HG02840 (cell line): Measurements from ENCODE around the gene FAM120A.

Source experiments
- ATAC-seq: cut with Tn5 transposase; IDR thresholded peaks from one replicate; pipeline ENCODE4 v1.9.1; 2021; ENCODE audit warnings: mild to moderate bottlenecking, moderate library complexity, moderate number of reproducible peaks; ENCODE audit not compliant: unreplicated experiment, low FRiP score

FAM120A gene

DNA sequence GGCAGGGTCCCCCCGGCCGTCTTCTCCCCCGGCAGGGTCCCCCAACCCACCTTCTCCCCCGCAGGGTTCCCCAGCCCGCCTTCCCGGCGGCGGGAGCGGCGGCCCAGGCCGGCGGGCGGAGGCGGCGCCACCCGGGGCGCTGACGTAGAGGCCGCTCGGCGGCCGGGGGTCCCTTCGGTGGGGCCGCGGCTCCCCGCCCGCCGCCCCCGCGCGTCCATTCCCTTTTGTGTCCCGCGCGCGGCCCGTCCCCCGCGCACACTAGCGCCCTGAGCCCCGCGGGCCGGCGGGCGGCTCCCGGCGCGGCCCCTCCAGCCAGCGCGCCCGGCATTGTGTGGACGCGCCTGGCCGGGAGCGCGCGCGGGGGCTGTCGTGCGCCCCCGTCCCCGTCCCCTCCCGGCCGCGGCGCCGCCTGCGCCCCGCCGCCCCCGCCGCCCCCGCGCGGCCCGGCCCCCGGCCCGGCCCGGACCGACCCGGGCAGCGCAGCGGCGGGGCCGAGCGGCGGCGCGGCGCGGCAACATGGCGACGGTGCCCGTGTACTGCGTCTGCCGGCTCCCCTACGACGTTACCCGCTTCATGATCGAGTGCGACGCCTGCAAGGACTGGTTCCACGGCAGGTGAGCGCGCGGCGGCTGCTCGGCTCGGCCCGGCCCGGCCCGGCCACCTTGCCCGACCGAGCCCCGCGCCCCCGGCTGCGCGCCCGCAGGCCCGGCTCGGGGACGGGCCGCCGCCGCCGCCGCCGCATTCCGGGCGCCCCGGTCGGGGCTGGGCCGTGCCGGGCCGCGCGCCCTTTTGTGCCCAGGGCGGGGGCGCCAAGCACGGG lies 125.0 kb downstream of the FAM120A start, which contains the start of gene PHF2:
Gene PHF2 (plus strand): TSS at position 327 of the 820 bp plus-strand sequence. CDS start 190 bp downstream, at position 517.
- peak; percentile 41 for ATAC-seq

DNA sequence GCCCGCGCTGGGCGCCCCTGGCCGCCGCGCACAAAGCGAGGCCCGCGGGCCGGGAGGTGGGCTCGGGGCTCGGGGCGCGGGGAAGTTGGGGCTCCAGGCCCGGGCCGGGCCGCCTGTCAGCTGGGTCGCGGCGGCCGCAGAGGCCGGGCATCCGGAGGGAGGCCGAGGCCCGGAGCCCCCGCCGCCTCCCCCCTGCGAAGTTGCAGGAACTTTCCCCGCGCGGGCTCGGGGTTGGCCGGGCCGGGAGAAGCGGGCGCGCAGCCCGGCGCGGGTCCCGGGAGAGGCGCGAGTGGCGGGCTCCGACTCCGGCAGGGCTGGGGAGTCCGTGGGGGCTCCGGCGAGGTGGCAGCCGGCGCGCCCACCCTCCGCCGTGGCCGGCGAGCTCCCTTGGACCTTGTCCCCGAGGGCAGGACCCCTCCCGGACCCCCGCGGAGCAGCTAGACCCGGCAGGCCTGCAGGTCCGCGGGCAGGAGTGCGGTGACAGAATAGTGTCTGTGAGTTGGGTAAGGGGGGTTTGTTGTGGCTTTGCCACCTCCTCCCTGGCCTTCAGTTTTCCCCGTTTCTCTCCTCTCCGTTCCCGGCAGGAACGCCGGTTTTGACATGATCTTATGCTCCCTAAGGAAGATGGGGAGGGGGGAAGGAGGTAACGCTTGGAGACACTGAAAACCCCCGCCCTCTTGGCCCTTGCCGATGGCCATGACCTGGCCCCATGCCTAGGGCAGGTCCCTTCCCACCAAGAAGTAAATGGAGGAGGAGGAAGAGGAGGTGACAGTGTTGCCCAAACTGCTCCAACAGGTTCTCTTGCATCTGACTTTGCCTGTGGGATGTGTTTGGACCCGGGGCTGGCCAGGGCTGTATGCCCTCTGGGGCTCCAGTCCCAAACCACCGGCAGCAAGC lies 125.8 kb downstream of the FAM120A start:
- ATAC-seq = no peak

DNA sequence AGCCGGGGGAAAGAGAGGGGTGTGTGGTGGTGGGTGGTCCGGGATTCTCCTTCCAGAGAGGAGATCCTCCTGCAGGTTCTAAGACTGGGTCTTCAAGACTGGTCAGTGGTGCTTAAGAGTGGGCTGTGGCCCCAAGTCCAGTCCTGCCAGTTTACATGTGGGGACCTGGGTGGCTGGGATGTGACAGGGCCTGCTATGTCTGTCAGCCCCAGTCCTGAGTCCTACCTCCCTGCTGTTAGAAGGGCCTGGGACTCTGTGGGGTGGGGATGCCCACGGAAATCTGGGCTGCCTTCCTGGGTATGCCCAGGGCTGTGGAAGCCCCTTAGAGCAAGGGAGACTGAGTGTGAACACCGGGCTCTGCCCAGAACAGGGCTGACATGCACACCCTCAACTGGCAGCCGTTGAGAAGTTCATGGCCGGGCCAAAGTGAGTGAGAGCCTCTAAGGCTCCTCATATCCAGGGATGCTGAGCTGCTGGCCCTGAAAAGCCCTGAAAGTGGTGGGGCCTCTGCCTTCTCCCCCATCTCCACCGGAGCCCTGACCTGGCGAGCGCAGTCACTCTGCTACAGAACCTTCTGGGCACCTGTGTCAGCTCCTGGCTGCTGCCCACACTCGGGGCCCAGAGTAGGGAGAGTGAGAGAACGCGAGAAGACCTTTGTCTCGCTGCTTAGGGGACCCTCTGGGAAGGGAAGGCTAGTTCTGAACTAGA lies 126.6 kb downstream of the FAM120A start:
- no peak for ATAC-seq

DNA sequence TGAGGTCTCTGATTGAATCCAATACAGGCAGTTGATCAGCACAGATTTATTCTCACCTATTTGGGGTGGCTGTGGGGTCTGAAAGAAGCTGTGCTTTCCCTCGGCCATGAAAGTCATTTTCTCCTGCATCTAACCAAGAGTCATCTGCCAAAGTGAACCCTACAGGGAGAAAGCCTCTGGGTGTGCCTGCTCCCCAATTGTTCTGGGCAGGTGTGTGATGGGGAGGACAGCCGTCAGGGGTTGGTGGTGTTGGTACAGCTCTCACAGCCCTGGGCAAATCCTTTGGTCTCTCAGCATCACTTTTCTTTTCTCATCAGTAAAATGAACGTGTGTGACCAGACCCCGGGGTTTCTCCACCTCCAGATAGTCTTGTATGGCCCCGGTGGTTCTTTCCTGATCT lies 127.4 kb downstream of the FAM120A start:
- no peak for ATAC-seq

DNA sequence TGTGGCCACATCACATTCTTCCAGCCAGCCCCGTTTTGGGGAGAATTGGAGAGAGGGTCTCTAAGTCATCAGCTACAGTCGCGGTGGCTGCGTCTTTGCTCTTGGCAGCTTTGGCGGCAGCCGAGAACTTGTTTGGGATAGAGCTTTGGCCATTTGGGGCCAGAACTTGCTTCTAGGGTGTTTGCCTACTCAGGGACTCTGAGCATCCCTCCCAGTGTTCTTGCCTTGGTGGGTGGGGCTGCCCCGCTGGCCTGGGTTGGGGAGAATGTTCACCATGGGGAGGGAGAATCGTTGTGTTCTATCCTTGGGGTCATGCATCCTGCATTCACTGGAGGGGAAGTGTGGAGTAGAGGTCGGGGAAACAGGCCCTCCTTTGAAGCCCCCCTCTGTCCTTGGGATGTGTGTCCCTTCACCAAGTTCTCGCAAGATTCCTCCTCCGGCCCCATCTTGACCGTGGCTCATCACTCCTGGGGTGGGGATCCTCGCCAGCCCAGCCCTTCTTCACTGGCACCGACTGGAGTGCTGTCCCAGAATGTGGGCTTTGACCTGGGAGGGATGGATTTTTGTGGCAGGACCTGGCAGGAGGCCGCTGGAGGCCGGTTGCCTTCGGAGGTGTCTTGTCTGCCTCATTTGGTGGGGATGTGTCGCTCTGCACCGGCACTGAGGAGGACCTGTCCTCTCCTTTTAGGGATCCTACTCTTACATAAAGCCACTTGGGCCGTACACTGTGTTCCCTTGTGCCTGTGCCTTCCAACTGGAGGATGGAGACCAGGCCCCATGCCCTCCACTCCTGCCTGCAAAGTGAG lies 128.4 kb downstream of the FAM120A start:
- no peak for ATAC-seq

DNA sequence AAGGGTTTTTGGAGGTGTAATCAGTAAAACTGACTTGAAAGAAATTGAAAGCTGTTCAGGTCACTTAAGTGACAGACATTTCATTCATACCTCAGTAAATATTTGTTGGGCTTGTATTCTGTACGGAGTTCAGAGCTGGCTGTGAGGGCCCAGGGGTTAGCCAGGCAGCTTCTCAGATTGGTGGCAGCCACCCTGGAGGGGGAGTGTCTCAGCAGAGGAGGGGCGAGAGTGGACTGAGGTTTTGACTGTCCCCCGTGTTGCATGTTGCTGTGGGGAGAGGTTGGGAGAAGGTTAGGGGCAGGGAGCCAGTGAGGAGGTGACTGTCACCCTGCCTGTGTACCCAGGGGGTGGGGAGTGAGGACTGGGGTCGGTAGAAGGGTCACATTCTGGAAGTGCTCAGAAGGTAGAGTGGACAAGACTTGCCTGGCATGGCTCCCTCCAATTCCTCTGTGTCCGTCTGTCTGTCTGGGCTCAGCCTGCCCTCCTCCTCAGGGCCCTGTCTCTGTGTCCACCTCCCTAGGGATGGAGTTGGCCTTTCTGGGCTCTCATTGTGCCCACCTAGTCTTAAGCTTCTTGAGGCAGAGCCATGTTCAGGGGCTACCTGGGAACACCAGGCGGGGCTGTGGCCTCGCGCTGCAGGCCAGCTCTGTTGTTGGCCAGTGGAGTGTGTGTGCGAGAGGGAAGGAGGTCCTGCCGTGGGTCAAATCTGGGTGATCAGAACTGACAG lies 129.3 kb downstream of the FAM120A start:
- no peak for ATAC-seq

DNA sequence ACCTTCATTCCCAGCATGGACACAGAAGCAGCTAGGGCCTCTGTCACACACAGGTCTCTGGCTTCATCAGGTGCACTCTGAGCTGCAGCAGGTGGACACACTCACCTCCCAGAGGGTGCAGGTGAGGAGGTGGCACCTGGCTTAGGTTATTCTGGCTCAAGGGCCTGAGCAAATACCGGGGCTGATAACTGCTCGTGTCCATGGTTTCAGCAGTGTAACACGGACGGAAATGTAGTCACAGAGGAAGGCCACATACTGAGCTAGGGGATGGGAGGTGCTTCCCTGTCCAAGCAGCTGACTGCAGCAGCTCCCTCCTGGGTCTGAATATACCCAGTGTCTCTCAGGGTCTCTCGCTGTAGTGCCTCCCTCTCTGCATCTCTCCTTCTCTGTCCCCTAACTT lies 130.6 kb downstream of the FAM120A start:
- ATAC-seq = no peak

DNA sequence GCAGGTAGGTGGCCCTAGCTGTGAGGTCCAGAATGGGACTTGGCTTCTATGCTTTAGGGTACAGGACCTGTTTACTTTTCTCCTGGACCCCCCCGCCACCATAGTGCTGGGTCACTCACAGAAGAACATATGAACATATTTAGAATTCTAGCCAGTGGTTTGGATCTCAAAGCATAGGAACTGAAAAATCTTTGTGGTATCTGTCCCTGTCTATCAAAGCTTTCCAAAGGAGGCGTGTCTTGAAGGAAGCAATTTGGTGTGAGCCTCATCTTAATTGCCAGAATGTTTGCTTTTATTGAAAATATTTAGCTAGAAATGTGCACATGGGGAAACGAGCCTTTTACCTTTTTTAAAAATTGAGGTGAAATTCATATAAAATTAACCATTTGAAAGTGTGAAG lies 131.1 kb downstream of the FAM120A start:
- no peak for ATAC-seq

DNA sequence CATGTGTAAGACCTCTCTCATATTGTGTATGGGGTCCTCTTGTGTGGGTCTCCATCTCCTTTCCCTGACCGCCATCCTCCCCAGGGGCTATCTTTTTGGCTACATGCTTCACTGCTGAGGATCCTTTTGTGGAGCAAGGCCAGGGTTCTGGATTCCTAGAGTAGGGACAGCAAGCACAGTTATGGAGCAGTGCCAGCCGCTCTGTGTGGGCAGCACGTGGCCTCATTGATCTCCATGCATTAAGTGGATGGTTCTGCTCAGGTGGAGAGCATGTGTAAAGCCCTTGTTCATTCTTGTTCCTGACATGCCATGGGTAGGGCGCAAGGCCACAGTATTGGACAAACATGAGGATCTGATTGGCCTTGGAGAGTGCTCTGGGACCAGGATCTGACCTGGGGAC lies 133.8 kb downstream of the FAM120A start:
- ATAC-seq = no peak

DNA sequence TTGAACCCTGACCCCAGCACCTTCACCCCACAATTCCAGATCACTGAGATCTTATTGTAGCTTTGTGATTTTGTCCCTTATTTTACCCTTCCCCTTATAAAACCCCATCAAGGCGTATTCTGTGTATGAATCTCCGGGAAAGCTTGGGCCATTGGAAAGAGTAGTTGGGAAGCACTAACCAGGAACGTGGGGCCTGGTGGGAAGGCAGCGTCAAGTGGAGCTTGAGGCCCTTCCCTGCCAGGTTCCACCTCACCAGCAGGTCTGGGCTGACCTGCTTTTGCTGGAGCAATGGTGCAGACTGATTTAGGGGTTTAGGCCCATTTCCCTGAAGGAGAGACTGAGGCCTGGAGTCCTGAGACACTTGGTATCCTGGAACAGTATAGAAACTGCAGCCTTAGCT lies 134.2 kb downstream of the FAM120A start:
- no peak for ATAC-seq

DNA sequence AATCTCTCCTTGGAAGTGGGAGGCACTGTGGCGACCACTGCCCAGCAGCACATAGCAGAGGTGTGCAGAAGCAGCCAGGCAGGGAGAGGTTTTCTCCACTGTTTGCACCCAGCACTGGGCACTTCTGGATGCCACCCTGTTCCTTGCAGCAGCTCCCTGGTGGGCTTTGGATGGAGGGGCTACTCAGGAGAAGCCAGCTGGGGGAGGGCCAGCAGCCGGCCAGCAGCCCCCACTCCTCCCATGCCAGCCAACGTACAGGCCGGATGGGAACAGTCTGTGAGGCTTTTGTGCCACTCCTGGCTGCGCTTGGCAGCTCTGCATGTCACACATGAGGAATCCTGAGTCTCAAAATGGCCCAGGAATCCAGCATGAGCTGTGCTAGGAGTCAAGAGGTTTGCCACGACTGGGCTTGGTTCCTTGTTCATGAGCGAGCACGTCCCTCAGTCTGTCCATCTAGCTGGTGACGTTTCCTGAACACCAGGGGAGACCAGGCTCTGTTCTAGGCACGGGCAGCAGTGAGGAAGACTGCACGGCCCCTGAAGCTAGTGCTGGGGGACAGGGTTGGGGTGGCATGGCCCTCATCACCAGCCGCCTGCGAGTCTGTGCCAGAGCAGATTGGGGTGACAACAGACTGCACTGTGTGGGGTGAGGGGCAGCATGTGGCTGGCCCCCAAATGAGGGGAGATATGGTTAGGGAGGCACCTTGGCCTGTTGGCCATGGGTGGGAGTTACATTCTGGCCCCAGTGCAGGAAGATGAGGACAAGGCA lies 135.0 kb downstream of the FAM120A start:
- ATAC-seq = no peak

DNA sequence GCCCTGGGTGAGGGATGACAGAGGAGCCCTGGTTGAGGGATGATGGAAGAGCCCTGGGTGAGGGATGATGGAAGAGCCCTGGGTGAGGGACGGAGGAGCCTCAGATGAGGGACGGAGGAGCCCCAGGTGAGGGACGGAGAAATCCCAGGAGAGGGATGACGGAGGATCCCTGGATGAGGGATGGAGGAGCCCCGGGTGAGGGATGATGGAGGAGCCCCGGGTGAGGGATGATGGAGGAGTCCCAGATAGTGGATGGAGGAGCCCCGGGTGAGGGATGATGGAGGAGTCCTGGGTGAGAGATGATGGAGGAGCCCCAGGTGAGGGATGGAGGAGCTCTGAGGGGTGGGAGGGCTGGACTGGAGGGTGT lies 135.8 kb downstream of the FAM120A start:
- no peak for ATAC-seq

DNA sequence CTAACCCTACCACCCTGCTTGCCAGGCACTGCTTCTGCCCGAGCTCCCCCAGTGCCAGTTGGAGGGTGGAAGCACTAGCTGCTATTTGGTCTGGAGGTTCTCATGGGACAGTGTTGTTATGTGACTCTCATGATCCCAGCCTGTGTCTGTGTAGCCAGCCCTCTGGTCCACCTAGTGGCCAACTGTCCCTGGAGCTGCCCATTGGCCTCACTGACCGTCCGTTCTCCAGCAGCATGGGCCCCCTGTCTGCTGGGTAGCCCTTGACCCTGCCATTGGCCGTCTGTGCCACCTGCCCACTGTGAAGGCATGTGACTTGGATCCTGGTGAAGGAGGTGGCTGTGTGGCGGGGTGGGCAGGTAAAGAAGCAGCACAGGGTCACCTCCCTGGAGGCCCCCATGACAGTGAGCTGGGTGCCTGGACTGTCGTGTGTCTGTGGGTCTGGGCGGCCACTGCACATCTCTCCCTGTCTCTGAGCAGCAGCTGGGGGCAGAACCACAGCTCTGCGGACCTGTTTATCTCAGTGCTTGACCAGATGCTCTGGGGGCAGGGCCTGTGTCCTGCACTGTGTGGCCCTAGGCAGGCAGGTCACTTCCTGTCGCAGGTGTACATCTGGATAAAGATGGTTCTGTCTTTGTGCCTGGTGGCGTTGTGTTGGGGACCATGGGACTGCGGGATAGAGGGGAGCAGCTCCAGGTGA lies 136.3 kb downstream of the FAM120A start:
- ATAC-seq = no peak

DNA sequence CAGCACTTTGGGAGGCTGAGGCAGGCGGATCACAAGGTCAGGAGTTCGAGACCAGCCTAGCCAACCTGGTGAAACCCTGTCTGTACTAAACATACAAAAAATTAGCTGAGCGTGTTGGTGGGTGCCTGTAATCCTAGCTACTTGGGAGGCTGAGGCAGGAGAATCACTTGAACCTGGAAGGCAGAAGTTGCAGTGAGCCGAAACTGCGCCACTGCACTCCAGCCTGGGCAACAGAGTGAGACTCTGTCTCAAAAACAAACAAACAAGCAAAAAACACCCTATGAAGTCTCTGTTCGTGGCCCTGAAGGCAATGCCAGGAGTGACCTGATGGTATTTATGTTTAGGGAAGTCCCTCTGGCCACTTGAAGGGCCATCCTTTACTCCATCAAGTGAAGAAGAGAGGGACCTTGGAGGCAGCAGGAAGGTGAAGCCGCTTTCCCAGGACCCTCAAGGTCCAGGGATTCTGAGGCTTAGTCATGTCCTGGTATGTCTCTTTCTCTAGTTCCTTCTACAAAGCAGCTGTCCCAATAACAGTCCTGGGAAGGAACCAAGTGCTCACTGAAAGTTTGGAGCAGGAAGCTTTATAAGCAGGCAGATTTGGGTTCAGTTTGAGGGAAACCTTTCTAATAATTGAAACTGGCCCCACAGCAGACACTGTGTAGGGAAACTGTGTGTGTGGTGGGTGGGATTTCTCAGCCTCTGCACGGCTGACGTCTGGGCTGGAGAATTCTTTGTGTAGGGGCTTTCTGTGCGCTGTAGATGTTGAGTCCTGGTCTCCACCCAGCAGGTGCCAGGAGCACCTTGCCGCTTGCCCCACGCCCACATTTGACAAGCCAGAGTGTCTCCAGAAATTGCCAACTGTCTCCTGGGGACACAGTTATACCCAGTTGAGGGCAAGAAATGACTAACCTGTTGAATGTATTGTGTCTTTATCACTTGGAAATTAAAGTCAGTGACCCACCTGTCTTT lies 137.4 kb downstream of the FAM120A start:
- ATAC-seq = no peak

DNA sequence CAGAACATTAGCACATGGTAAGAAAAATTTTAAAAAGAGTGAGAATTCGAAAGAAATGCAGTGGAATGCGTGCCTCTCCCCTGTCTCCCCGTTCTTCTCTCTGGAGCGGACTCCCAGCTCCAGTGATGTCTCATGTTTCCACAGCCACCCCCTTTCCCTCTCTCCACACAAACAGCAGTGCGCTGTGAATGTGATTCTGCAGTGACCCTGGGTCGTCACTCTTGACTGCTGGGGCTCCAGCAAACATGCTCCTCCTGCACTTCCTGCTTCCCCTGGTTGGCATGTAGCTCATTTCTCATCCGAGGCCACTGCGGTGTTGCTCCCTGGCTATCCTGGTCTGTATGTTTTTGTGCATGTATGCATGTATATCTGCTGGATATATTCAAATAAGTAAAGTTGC lies 138.2 kb downstream of the FAM120A start:
- no peak for ATAC-seq

DNA sequence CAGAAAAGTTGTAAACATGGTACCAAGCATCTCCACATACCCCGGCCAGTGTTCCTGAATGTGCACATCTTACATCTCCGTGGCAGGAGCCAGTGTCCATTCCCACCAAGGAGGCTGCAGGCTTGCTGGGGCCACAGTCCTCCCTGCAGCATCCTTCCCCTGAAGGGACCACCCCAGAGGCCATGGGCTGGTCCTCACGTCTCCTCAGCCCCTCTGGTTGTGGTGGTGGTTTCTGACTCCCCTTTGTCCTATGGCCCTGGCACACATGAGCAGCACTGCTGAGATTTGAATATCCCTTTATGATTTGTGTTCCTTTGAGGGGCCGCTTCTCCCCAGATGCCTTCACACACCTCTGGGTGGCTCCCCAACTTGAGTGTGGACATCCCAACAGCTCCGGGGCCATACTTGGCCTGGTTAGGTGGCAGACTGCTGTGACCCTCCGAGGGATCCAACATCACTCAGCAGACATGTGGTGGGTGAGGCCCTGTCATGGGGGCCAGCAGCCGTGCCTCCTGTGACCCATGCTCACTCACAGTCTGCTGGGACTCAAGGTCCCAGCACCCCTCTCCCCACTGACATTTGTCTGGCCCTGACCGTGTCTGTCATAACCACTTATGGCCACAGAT lies 139.2 kb downstream of the FAM120A start:
- no peak for ATAC-seq
